CD14-positive monocyte (primary cell): Measurements from ENCODE around the gene PDE7B. TPM values are rescaled to one million over a fixed set of nuclear protein-coding genes. Genes with fewer than 3 reads are reported as not detected.

ENCODE experiments used
- DNase-seq, 3 donors: peaks; one replicate each; pipeline ENCODE4 v3.0.0-alpha.2; 2011 to 2022
- H2AFZ ChIP-seq: 2 replicates; pipeline ENCODE4 v1.6.0; 2012; ENCODE audit warnings: mild to moderate bottlenecking, low read depth, low read length, inconsistent platforms; ENCODE audit not compliant: insufficient read depth, poor library complexity, severe bottlenecking
- H3K27ac ChIP-seq, 2 donors: 1 replicate in 1 of 2; 2 replicates in 1 of 2; pipeline ENCODE4 v1.5.1; 2012 to 2013; ENCODE audit warnings: low read length in 2 of 2, control low read depth in 1 of 2, inconsistent platforms in 1 of 2, low read depth in 1 of 2, mild to moderate bottlenecking in 1 of 2
- H3K27me3 ChIP-seq, 2 donors: one replicate each; pipeline versions ENCODE4 v1.6.0 to v1.6.1; 2011 to 2013; ENCODE audit warnings: low read length in 2 of 2; ENCODE audit not compliant: control insufficient read depth in 2 of 2, insufficient read depth in 2 of 2
- H3K36me3 ChIP-seq, 2 donors: replicated peaks in 1 of 2; 1 replicate in 1 of 2; 2 replicates in 1 of 2; pipeline versions ENCODE4 v1.5.1 to v1.6.1; 2012 to 2013; ENCODE audit warnings: low read length in 2 of 2, control low read depth in 1 of 2, inconsistent platforms in 1 of 2, mild to moderate bottlenecking in 1 of 2; ENCODE audit not compliant: insufficient read depth in 2 of 2, control insufficient read depth in 1 of 2
- H3K4me1 ChIP-seq, 2 donors: 1 replicate in 1 of 2; 2 replicates in 1 of 2; pipeline versions ENCODE4 v1.5.1 to v1.6.1; 2012 to 2013; ENCODE audit warnings: low read length in 2 of 2, control low read depth in 1 of 2, inconsistent platforms in 1 of 2, mild to moderate bottlenecking in 1 of 2, moderate library complexity in 1 of 2; ENCODE audit not compliant: insufficient read depth in 2 of 2, control insufficient read depth in 1 of 2
- H3K4me2 ChIP-seq: replicated peaks from 2 replicates; pipeline ENCODE3; 2012; ENCODE audit warnings: low read length, moderate library complexity, mild to moderate bottlenecking; ENCODE audit not compliant: poor library complexity, severe bottlenecking; ENCODE audit errors: extremely low read depth
- H3K4me3 ChIP-seq, 3 experiments: fragments of 200-600 bp in 1 of 3; sonication (generic) in 1 of 3; replicated peaks in 1 of 3; 1 replicate in 2 of 3; 2 replicates in 1 of 3; pipeline ENCODE4 v1.5.1; 2011 to 2013; ENCODE audit warnings: low read length in 3 of 3, mild to moderate bottlenecking in 3 of 3, control low read depth in 2 of 3, low read depth in 2 of 3, inconsistent platforms in 1 of 3, moderate library complexity in 1 of 3
- H3K79me2 ChIP-seq: 2 replicates; pipeline ENCODE4 v1.6.0; 2012; ENCODE audit warnings: mild to moderate bottlenecking, control low read depth, inconsistent platforms, low read length, moderate library complexity; ENCODE audit not compliant: insufficient read depth
- H3K9ac ChIP-seq: 2 replicates; pipeline ENCODE4 v1.6.0; 2017; ENCODE audit warnings: low read length, mild to moderate bottlenecking; ENCODE audit not compliant: insufficient read depth, poor library complexity, severe bottlenecking
- H3K9me3 ChIP-seq, 2 donors: replicated peaks in 1 of 2; 1 replicate in 1 of 2; 2 replicates in 1 of 2; pipeline versions ENCODE4 v1.5.1 to v1.6.1; 2012 to 2013; ENCODE audit warnings: low read length in 2 of 2, control low read depth in 1 of 2; ENCODE audit not compliant: control insufficient read depth in 1 of 2, insufficient read depth in 1 of 2
- H4K20me1 ChIP-seq: 2 replicates; pipeline ENCODE4 v1.6.0; 2012; ENCODE audit warnings: mild to moderate bottlenecking, low read length, control low read depth, moderate library complexity; ENCODE audit not compliant: insufficient read depth
- H3K27ac Mint-ChIP-seq, 7 donors: one replicate each; pipeline ENCODE4 v1.8.0; 2020; ENCODE audit warnings: mild to moderate bottlenecking in 7 of 7, mixed read lengths in 7 of 7, moderate library complexity in 6 of 7, inconsistent platforms in 2 of 7
- H3K27me3 Mint-ChIP-seq, 3 donors: one replicate each; pipeline ENCODE4 v1.8.0; 2021 to 2022; ENCODE audit warnings: low read depth in 3 of 3, mild to moderate bottlenecking in 3 of 3, mixed read lengths in 3 of 3, moderate library complexity in 3 of 3, inconsistent platforms in 1 of 3
- H3K36me3 Mint-ChIP-seq, 2 donors: one replicate each; pipeline ENCODE4 v1.8.0; 2020; ENCODE audit warnings: mixed read lengths in 2 of 2, inconsistent platforms in 1 of 2, mild to moderate bottlenecking in 1 of 2
- H3K4me1 Mint-ChIP-seq: one replicate; pipeline ENCODE4 v1.8.0; 2020; ENCODE audit warnings: mild to moderate bottlenecking, mixed read lengths
- H3K4me3 Mint-ChIP-seq, 2 donors: one replicate each; pipeline ENCODE4 v1.8.0; 2020; ENCODE audit warnings: mild to moderate bottlenecking in 2 of 2, mixed read lengths in 2 of 2, moderate library complexity in 1 of 2
- H3K9me3 Mint-ChIP-seq, 7 donors: one replicate each; pipeline ENCODE4 v1.8.0; 2020 to 2022; ENCODE audit warnings: mixed read lengths in 7 of 7, mild to moderate bottlenecking in 6 of 7, moderate library complexity in 6 of 7, inconsistent platforms in 2 of 7
- CTCF ChIP-seq: fragments of 200-600 bp; IDR thresholded peaks from one replicate; pipeline ENCODE4 v1.8.0; 2022; ENCODE audit warnings: antibody characterized with exemption, mild to moderate bottlenecking
- WGBS: methylation state at CpG from one replicate; pipeline ENCODE4 v1.1.5; 2013; ENCODE audit warnings: missing lambda C conversion rate; ENCODE audit not compliant: insufficient coverage; 5-methylcytosine and 5-hydroxymethylcytosine counted together
- intact Hi-C, 2 donors: fragments of 100-400 bp; cut with micrococcal nuclease; formaldehyde crosslinking; loops; one replicate each; pipeline versions ENCODE4 v1.15.0 to v1.15.1; 2023
- polyA plus RNA-seq, 3 donors: library from polyadenylated mRNA; depleted of rRNA in 1 of 3; unstranded in 2 of 3; stranded (reverse) in 1 of 3; fragments of 300-500 nt in 2 of 3; fragments of >200 nt in 1 of 3; fragmentation: Illumina TruSeq in 2 of 3; gene quantifications; 1 replicate in 2 of 3; 2 replicates in 1 of 3; pipeline ENCODE4 v1.2.3, GENCODE V29; 2012 to 2021

Gene PDE7B
- polyA plus RNA-seq, 3 donors = 0.37 to 1.1 (median 0.89) TPM

DNA sequence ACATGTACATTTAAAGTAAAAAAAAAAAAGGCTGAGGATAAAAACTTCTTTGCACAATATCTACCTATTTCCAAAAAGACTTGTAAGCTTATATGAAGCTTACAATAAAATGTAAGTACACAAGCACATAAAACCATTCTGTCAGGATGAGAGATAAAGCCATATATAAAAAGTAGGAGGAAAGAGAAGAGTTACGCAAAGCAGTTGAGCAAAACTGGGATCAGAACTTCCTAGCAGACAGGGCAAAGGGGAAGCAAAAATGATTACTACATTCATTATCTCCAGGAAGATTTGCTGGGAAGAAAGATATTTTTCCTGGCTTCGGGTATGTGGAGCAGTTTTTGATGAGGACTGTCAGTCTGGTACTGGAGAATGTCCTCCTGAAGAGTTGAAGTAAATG lies 200.5 kb downstream of the PDE7B start:
- intact Hi-C loops = no loop called here
- no peak overlapping the region for H3K4me3 Mint-ChIP-seq

GRCh38 chr6:136058852-136059251 lies 207.4 kb downstream of the PDE7B start:
- no peaks in the 10 kb centered on the region for H3K36me3 Mint-ChIP-seq
- no peak overlapping the region for H2AFZ ChIP-seq

More for the DNA sequence above, 200.5 kb downstream of the PDE7B start:
- H3K27ac ChIP-seq = no peak overlapping the region
- no peak overlapping the region for H3K4me3 ChIP-seq
- no peak overlapping the region for H3K4me2 ChIP-seq
- H3K4me1 Mint-ChIP-seq = peaks cover 15% of the 10 kb centered on the region
- no peak for TF ChIP-seq CTCF
- no peaks in the 10 kb centered on the region for H3K79me2 ChIP-seq
- DNase-seq = no peak
- H3K27me3 Mint-ChIP-seq = no peaks in the 10 kb centered on the region
- no peak overlapping the region for H3K27ac Mint-ChIP-seq
- H4K20me1 ChIP-seq = no peaks in the 10 kb centered on the region
- no peaks in the 10 kb centered on the region for H3K36me3 ChIP-seq
- H3K9me3 Mint-ChIP-seq = peaks cover 0 to 4% (median 2%) of the 10 kb centered on the region in 7 donors
- no peaks in the 10 kb centered on the region for H3K9me3 ChIP-seq
- H3K36me3 Mint-ChIP-seq = no peaks in the 10 kb centered on the region
- no peaks in the 10 kb centered on the region for H3K27me3 ChIP-seq
- no peak overlapping the region for H3K9ac ChIP-seq
- no peak overlapping the region for H2AFZ ChIP-seq
- WGBS = 33% methylated on average over 1 of the region's 2 CpGs
- H3K4me1 ChIP-seq = no peaks in the 10 kb centered on the region

More at GRCh38 chr6:136058852-136059251, 207.4 kb downstream of the PDE7B start:
- TF ChIP-seq CTCF = no peak
- Mint-ChIP-seq H3K4me3 (no peak overlapping the region), H3K9me3 (peaks cover 0 to 2% (median 0%) of the 10 kb centered on the region in 7 donors), H3K27ac (no peak overlapping the region), H3K27me3 (peaks cover 0 to 1% (median 0%) of the 10 kb centered on the region in 3 donors), H3K4me1 (no peaks in the 10 kb centered on the region)
- no peak for DNase-seq
- Histone ChIP-seq H3K4me3 (no peak overlapping the region), H3K79me2 (no peaks in the 10 kb centered on the region), H3K36me3 (no peaks in the 10 kb centered on the region), H3K4me2 (no peak overlapping the region), H3K4me1 (no peaks in the 10 kb centered on the region), H3K9ac (no peak overlapping the region), H3K27ac (no peak overlapping the region), H3K9me3 (no peaks in the 10 kb centered on the region), H3K27me3 (no peaks in the 10 kb centered on the region), H4K20me1 (no peaks in the 10 kb centered on the region)
- WGBS = no CpG with 5 or more reads among the region's 1 CpG
- intact Hi-C loops = no loop called here
